ENCODE data around the gene NAIF1.
"Not testable (repeated sequence)": the region's sequence is repeated elsewhere in the genome, so short reads cannot be mapped to it uniquely, and the experiment has no call there.

Gene NAIF1

GRCh38 chr9:128077847-128078503, 10.9 kb upstream of the NAIF1 start:
- CTCF ChIA-PET, result interaction anchor here (1.0 to 2.7 kb wide), 8 partner anchors 9 to 135 kb away, joined by 3 to 21 read pairs (median 5); partner anchors contain the start of genes NAIF1 and SLC25A25
- POLR2A ChIA-PET, result interaction anchor here (0.6 to 0.8 kb wide), 2 partner anchors 8 to 26 kb away, joined by 5 to 6 read pairs; no protein-coding TSS in a partner anchor
- TF ChIP-seq CTCF (IDR thresholded peaks at IDR 0.05; ENCODE audit: control extremely low read depth, extremely low read depth, low read depth, missing control alignments), result no peak
- DNase-seq (ENCODE audit: extremely low spot score), result no peak

- no peak for TF ChIP-seq CTCF (IDR thresholded peaks at IDR 0.05; ENCODE audit: control extremely low read depth, extremely low read depth, low read depth, missing control alignments)
- CTCF ChIA-PET, result interaction anchor here (0.8 to 2.2 kb wide), 11 partner anchors 9 to 130 kb away, joined by 3 to 11 read pairs (median 5); no protein-coding TSS in a partner anchor
- POLR2A ChIA-PET, result no interaction called here
- no peak for DNase-seq (ENCODE audit: extremely low spot score)
These were observed 6.2 kb upstream of the NAIF1 start for GRCh38 chr9:128073253-128073886.

- ChIA-PET CTCF (interaction anchor here (0.8 to 2.2 kb wide), 12 partner anchors 9 to 130 kb away, joined by 3 to 11 read pairs (median 4); no protein-coding TSS in a partner anchor), POLR2A (interaction anchor here (0.6 to 1.0 kb wide), 2 partner anchors 17 to 102 kb away, joined by 3 to 4 read pairs; no protein-coding TSS in a partner anchor)
- peak; percentile 48 for DNase-seq (ENCODE audit: extremely low spot score)
- no peak for TF ChIP-seq CTCF (IDR thresholded peaks at IDR 0.05; ENCODE audit: control extremely low read depth, extremely low read depth, low read depth, missing control alignments)
These were observed 5.3 kb upstream of the NAIF1 start for GRCh38 chr9:128072144-128073021.

GRCh38 chr9:128071475-128071874, 4.4 kb upstream of the NAIF1 start:
- not testable (repeated sequence) for DNase-seq (ENCODE audit: extremely low spot score)
- POLR2A ChIA-PET, result interaction anchor here (0.7 kb wide), 2 partner anchors 350 to 389 kb away, joined by 3 to 5 read pairs; no protein-coding TSS in a partner anchor
- CTCF ChIA-PET, result interaction anchor here (0.6 to 2.2 kb wide), 7 partner anchors 10 to 129 kb away, joined by 3 to 11 read pairs (median 4); no protein-coding TSS in a partner anchor

- POLR2A ChIA-PET, result interaction anchor here (0.7 kb wide), 2 partner anchors 349 to 388 kb away, joined by 3 to 5 read pairs; no protein-coding TSS in a partner anchor
- DNase-seq (ENCODE audit: extremely low spot score), result no peak
- CTCF ChIA-PET, result no interaction called here
These were observed 3.8 kb upstream of the NAIF1 start for GRCh38 chr9:128070874-128071273.

More at GRCh38 chr9:128070874-128071273, 3.8 kb upstream of the NAIF1 start:
- no peak for TF ChIP-seq CTCF (IDR thresholded peaks at IDR 0.05; ENCODE audit: control extremely low read depth, extremely low read depth, low read depth, missing control alignments)
